Calu3 (cell line): ENCODE data around the gene SERHL2. TPM values are rescaled to one million over a fixed set of nuclear protein-coding genes. Genes with fewer than 3 reads are reported as not detected.

Experiments
- BruUV-seq: library from RNA; stranded (reverse); fragments of 400-500 nt; replicated peaks from 2 replicates; lab custom pipeline; 2021; lab: Mats Ljungman, UMichigan
- CTCF ChIA-PET: fragments of 300-600 bp; sonication (Branson Sonifier 250); formaldehyde crosslinking; loops from one replicate; lab custom pipeline; 2022; ENCODE audit warnings: antibody characterized with exemption; lab: Charles Lee
- DNase-seq: peaks from one replicate; pipeline ENCODE4 v3.0.0; 2022
- H3K27ac Mint-ChIP-seq: one replicate; pipeline ENCODE4 v1.8.0; 2022; ENCODE audit warnings: mixed read lengths; ENCODE audit not compliant: unreplicated experiment
- H3K27me3 Mint-ChIP-seq: one replicate; pipeline ENCODE4 v1.8.0; 2022; ENCODE audit warnings: mixed read lengths; ENCODE audit not compliant: unreplicated experiment
- H3K36me3 Mint-ChIP-seq: one replicate; pipeline ENCODE4 v1.8.0; 2022; ENCODE audit warnings: mild to moderate bottlenecking, moderate library complexity, mixed read lengths; ENCODE audit not compliant: insufficient read depth, unreplicated experiment
- H3K4me1 Mint-ChIP-seq: one replicate; pipeline ENCODE4 v1.8.0; 2022; ENCODE audit warnings: mild to moderate bottlenecking, low read depth, mixed read lengths; ENCODE audit not compliant: unreplicated experiment
- H3K4me3 Mint-ChIP-seq: one replicate; pipeline ENCODE4 v1.8.0; 2022; ENCODE audit warnings: mild to moderate bottlenecking, low read depth, moderate library complexity, mixed read lengths; ENCODE audit not compliant: unreplicated experiment
- H3K9me3 Mint-ChIP-seq: one replicate; pipeline ENCODE4 v1.8.0; 2022; ENCODE audit warnings: low read depth, mixed read lengths; ENCODE audit not compliant: unreplicated experiment
- intact Hi-C: fragments of 100-400 bp; cut with micrococcal nuclease; formaldehyde crosslinking; loops from one replicate; pipeline ENCODE4 v1.10.0; 2022; ENCODE audit not compliant: unreplicated experiment
- total RNA-seq: library from RNA; stranded (reverse); gene quantifications from 2 replicates; pipeline ENCODE4 v1.2.3, GENCODE V29; 2022
- TF ChIP-seq, protein P1 (sequence below): fragments of 200-600 bp; IDR thresholded peaks from one replicate; pipeline ENCODE4 v1.8.0; 2022; ENCODE audit warnings: antibody characterized with exemption; ENCODE audit not compliant: unreplicated experiment

The SERHL2 gene
- total RNA-seq, 1 experiment from 2014 or later = 0.45 TPM

DNA sequence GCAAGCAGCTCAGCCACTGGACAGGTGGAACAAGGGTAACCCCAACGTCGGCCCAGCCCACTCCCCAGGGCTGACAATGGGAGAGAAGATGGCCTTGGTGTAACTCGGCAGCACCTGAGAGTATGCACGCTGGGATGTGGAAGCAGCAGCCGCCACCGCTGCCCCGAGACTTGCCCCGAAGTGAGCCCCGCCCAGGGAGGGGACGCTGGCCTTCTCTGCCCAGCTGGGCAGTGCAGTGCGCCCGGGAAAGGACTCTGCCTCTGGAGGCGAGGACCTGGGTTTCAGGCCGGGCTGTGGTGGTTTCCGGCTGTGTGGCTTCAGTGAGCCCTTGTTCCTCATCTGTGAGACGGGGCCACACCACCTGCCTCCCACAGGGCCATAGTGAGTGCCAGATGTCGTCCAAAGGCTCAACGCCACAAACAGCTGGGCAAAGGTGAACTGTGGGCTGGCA is 69.6 kb downstream of the SERHL2 start:
- no peak for DNase-seq
- intact Hi-C loops = no loop called here
- Mint-ChIP-seq H3K36me3 (peaks cover 62% of the 10 kb centered on the region), H3K9me3 (no peaks in the 10 kb centered on the region), H3K4me1 (peaks cover 8% of the 10 kb centered on the region), H3K27ac (no peak overlapping the region), H3K27me3 (no peaks in the 10 kb centered on the region), H3K4me3 (no peak overlapping the region)
- TF ChIP-seq, protein P1, sequence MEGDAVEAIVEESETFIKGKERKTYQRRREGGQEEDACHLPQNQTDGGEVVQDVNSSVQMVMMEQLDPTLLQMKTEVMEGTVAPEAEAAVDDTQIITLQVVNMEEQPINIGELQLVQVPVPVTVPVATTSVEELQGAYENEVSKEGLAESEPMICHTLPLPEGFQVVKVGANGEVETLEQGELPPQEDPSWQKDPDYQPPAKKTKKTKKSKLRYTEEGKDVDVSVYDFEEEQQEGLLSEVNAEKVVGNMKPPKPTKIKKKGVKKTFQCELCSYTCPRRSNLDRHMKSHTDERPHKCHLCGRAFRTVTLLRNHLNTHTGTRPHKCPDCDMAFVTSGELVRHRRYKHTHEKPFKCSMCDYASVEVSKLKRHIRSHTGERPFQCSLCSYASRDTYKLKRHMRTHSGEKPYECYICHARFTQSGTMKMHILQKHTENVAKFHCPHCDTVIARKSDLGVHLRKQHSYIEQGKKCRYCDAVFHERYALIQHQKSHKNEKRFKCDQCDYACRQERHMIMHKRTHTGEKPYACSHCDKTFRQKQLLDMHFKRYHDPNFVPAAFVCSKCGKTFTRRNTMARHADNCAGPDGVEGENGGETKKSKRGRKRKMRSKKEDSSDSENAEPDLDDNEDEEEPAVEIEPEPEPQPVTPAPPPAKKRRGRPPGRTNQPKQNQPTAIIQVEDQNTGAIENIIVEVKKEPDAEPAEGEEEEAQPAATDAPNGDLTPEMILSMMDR = no peak
- CTCF ChIA-PET = interaction anchor here (1.6 kb wide), 2 partner anchors 14 to 37 kb away, joined by 3 read pairs; no protein-coding TSS in a partner anchor
- no TSS peak for BruUV-seq

Other genes starting within 250 kb of the SERHL2 start
- 0.39 and 0.50 TPM in 2 replicates for gene NFAM1, start 121.6 kb upstream of the SERHL2 start, total RNA-seq
- 64.7 and 71.4 TPM in 2 replicates for gene RRP7A, start 34.2 kb upstream of the SERHL2 start, total RNA-seq
- 59.4 and 60.1 TPM in 2 replicates for gene POLDIP3, start 60.9 kb downstream of the SERHL2 start, total RNA-seq
- 0.66 and 1.1 TPM in 2 replicates for gene ATP5MGL, start 86.6 kb downstream of the SERHL2 start, total RNA-seq
- gene CYB5R3, start 95.4 kb downstream of the SERHL2 start, total RNA-seq = 101 and 102 TPM in 2 replicates
- 8.6 and 10.5 TPM in 2 replicates for gene A4GALT, start 166.9 kb downstream of the SERHL2 start, total RNA-seq